HCT116 (cell line): ENCODE measurements around the gene MIER3. TPM values are rescaled to one million over a fixed set of nuclear protein-coding genes. Genes with fewer than 3 reads are reported as not detected.

Experiments used
- ATAC-seq: fragments of 200-7000 bp; cut with Tn5 transposase; 2 replicates; pipeline ENCODE4 v1.9.1; 2020; ENCODE audit warnings: mild to moderate bottlenecking, moderate library complexity
- BruUV-seq: library from RNA; stranded (reverse); fragments of 400-500 nt; replicated peaks from 2 replicates; lab custom pipeline; 2021; lab: Mats Ljungman, UMichigan
- CTCF ChIA-PET: fragments of 300-600 bp; sonication (Branson Sonifier 250); formaldehyde crosslinking; loops from one replicate; lab custom pipeline; 2021; ENCODE audit warnings: antibody characterized with exemption; lab: Charles Lee
- POLR2A ChIA-PET: fragments of 300-600, 350-600 bp; sonication (Branson Sonifier 250); formaldehyde crosslinking; loops from one replicate; lab custom pipeline; 2021; ENCODE audit warnings: antibody characterized with exemption; lab: Charles Lee
- RAD21 ChIA-PET, 2 experiments: fragments of 300-600 bp; sonication (Branson Sonifier 250); formaldehyde crosslinking; loops; one replicate each; lab custom pipeline; 2023; ENCODE audit warnings: low total read pairs in 2 of 2; ENCODE audit not compliant: uncharacterized antibody in 2 of 2, unreplicated experiment in 2 of 2, low non-redundant PET in 1 of 2; lab: Charles Lee
- DNase-seq: peaks from one replicate; pipeline ENCODE4 v3.0.0-alpha.2; 2010; ENCODE audit warnings: low read depth, low spot score
- H2AFZ ChIP-seq: fragments of 200-600 bp; shearing (Covaris generic), sonication (generic); 2 replicates; pipeline ENCODE4 v1.6.1; 2017; ENCODE audit warnings: low read depth, mixed run types, mixed read lengths, antibody characterized with exemption, low read length; ENCODE audit not compliant: poor library complexity, severe bottlenecking
- H3K27ac ChIP-seq: 2 replicates; pipeline ENCODE4 v1.5.1; 2012; ENCODE audit warnings: low read depth, low read length
- H3K27me3 ChIP-seq: fragments of 200-600 bp; sonication (generic); 2 replicates; pipeline ENCODE4 v1.6.1; 2016; ENCODE audit warnings: mixed run types, low read length, mixed read lengths; ENCODE audit not compliant: insufficient read depth
- H3K36me3 ChIP-seq, 2 experiments: fragments of 200-500 bp in 1 of 2; fragments of 200-600 bp in 1 of 2; sonication (Bioruptor generic) in 1 of 2; sonication (generic) in 1 of 2; 2 replicates each; pipeline versions ENCODE4 v1.5.1 to v1.6.1; 2014 to 2016; ENCODE audit warnings: low read length in 2 of 2, inconsistent platforms in 1 of 2, mixed read lengths in 1 of 2, mixed run types in 1 of 2; ENCODE audit not compliant: insufficient read depth in 2 of 2, control insufficient read depth in 1 of 2
- H3K4me1 ChIP-seq, 2 experiments: fragments of 200-600 bp in 1 of 2; sonication (generic) in 1 of 2; 2 replicates each; pipeline versions ENCODE4 v1.5.1 to v1.6.1; 2012 to 2017; ENCODE audit warnings: low read length in 2 of 2, inconsistent platforms in 1 of 2, mild to moderate bottlenecking in 1 of 2, mixed read lengths in 1 of 2, mixed run types in 1 of 2, moderate library complexity in 1 of 2; ENCODE audit not compliant: insufficient read depth in 2 of 2, control insufficient read depth in 1 of 2
- H3K4me2 ChIP-seq: fragments of 200-600 bp; sonication (generic); 2 replicates; pipeline ENCODE4 v1.6.1; 2017; ENCODE audit warnings: mixed run types, low read length, mixed read lengths
- H3K4me3 ChIP-seq, 2 experiments: fragments of 200-600 bp in 1 of 2; sonication (generic) in 1 of 2; replicated peaks in 1 of 2; 2 replicates each; pipeline ENCODE4 v1.5.1; 2011 to 2016; ENCODE audit warnings: low read length in 2 of 2, control low read depth in 1 of 2, low read depth in 1 of 2, mild to moderate bottlenecking in 1 of 2, mixed read lengths in 1 of 2, mixed run types in 1 of 2
- H3K79me2 ChIP-seq: fragments of 200-600 bp; sonication (generic); 2 replicates; pipeline ENCODE4 v1.6.1; 2017; ENCODE audit warnings: mild to moderate bottlenecking, mixed run types, low read length, moderate library complexity, mixed read lengths; ENCODE audit not compliant: insufficient read depth
- H3K9ac ChIP-seq: fragments of 200-600 bp; sonication (generic); 2 replicates; pipeline ENCODE4 v1.6.1; 2016; ENCODE audit warnings: low read length, mixed read lengths
- H3K9me2 ChIP-seq: fragments of 200-600 bp; sonication (generic), shearing (Covaris generic); 2 replicates; pipeline ENCODE4 v1.6.1; 2017; ENCODE audit warnings: mixed run types, mild to moderate bottlenecking, moderate library complexity; ENCODE audit not compliant: insufficient read depth
- H3K9me3 ChIP-seq, 2 experiments: fragments of 200-500 bp in 1 of 2; fragments of 200-600 bp in 1 of 2; sonication (Bioruptor generic) in 1 of 2; sonication (generic) in 1 of 2; 2 replicates each; pipeline ENCODE4 v1.6.1; 2014 to 2017; ENCODE audit warnings: low read length in 2 of 2, mixed read lengths in 2 of 2, inconsistent platforms in 1 of 2, low read depth in 1 of 2, mild to moderate bottlenecking in 1 of 2, mixed run types in 1 of 2, moderate library complexity in 1 of 2; ENCODE audit not compliant: control insufficient read depth in 1 of 2, insufficient read depth in 1 of 2
- H4K20me1 ChIP-seq: fragments of 200-600 bp; sonication (generic), shearing (Covaris generic); 2 replicates; pipeline ENCODE4 v1.6.1; 2017; ENCODE audit warnings: mixed run types, mild to moderate bottlenecking, moderate library complexity; ENCODE audit not compliant: insufficient read depth
- CBX3 ChIP-seq: IDR thresholded peaks from 2 replicates; pipeline ENCODE4 v1.6.1; 2012; ENCODE audit warnings: low read depth
- CTCF ChIP-seq, 3 experiments: fragments of 200-600 bp in 1 of 3; sonication (generic) in 1 of 3; IDR thresholded peaks in 2 of 3; conservative IDR thresholded peaks in 1 of 3; 2 replicates each; pipeline ENCODE4 v1.5.1; 2012 to 2017; ENCODE audit warnings: low read depth in 2 of 3, low read length in 2 of 3, antibody characterized with exemption in 1 of 3, borderline replicate concordance in 1 of 3, control low read depth in 1 of 3, mild to moderate bottlenecking in 1 of 3, mixed read lengths in 1 of 3, mixed run types in 1 of 3, moderate library complexity in 1 of 3; ENCODE audit not compliant: insufficient read depth in 1 of 3
- ELF1 ChIP-seq: IDR thresholded peaks from 2 replicates; pipeline ENCODE4 v1.6.1; 2012; ENCODE audit warnings: low read depth, borderline replicate concordance
- EZH2 ChIP-seq: fragments of 200-600 bp; sonication (generic); IDR thresholded peaks from 2 replicates; pipeline ENCODE4 v1.6.1; 2017; ENCODE audit warnings: antibody characterized with exemption, mixed run types
- JUND ChIP-seq: IDR thresholded peaks from 2 replicates; pipeline ENCODE4 v1.6.1; 2012
- POLR2AphosphoS5 ChIP-seq: IDR thresholded peaks from 2 replicates; pipeline ENCODE4 v1.6.1; 2011; ENCODE audit warnings: mild to moderate bottlenecking, low read depth, low read length, moderate library complexity
- RAD21 ChIP-seq: IDR thresholded peaks from 2 replicates; pipeline ENCODE4 v1.6.1; 2012; ENCODE audit warnings: low read depth, mild to moderate bottlenecking
- SIN3A ChIP-seq: IDR thresholded peaks from 2 replicates; pipeline ENCODE4 v1.6.1; 2012; ENCODE audit warnings: low read depth
- SP1 ChIP-seq: IDR thresholded peaks from 2 replicates; pipeline ENCODE4 v1.6.1; 2012; ENCODE audit warnings: low read depth
- TCF7L2 ChIP-seq: IDR thresholded peaks from 2 replicates; pipeline ENCODE4 v1.7.0; 2011; ENCODE audit warnings: borderline replicate concordance, inconsistent platforms; ENCODE audit not compliant: insufficient read depth, insufficient read length; ENCODE audit errors: extremely low read depth
- YY1 ChIP-seq: IDR thresholded peaks from 2 replicates; pipeline ENCODE4 v1.6.1; 2011; ENCODE audit warnings: low read length, low read depth, moderate library complexity, mild to moderate bottlenecking; ENCODE audit not compliant: insufficient replicate concordance; ENCODE audit errors: extremely low read depth
- intact Hi-C: fragments of 100-400 bp; cut with micrococcal nuclease; formaldehyde crosslinking; loops from 2 replicates; pipeline ENCODE4 v1.10.0; 2022
- total RNA-seq: library from RNA; stranded (reverse); gene quantifications from one replicate; pipeline ENCODE4 v1.2.1, GENCODE V29; 2021; ENCODE audit not compliant: unreplicated experiment

The MIER3 gene
- total RNA-seq, 1 experiment from 2014 or later, result 21.9 TPM

GRCh38 chr5:56910210-56910965 lies 41.5 kb downstream of the MIER3 start:
- Histone ChIP-seq H3K27ac (peak overlapping the region; percentile 64), H3K36me3 (no peaks in the 10 kb centered on the region), H3K79me2 (no peaks in the 10 kb centered on the region), H3K9me2 (no peaks in the 10 kb centered on the region), H3K4me1 (peaks cover 2 to 25% of the 10 kb centered on the region in 2 experiments; a peak in 3 of 4 replicates), H3K9me3 (no peaks in the 10 kb centered on the region), H3K27me3 (no peaks in the 10 kb centered on the region), H3K4me3 (peak overlapping the region; percentile 64), H3K4me2 (peak overlapping the region; percentile 85), H2AFZ (peak overlapping the region; percentile 14), H3K9ac (peak overlapping the region; percentile 79), H4K20me1 (no peaks in the 10 kb centered on the region)
- ChIA-PET RAD21 (interaction anchor here (0.7 to 2.6 kb wide), 2 partner anchors 227 to 285 kb away, joined by 3 to 14 read pairs; no protein-coding TSS in a partner anchor), POLR2A (interaction anchor here (1.0 to 1.2 kb wide), 3 partner anchors 9 to 228 kb away, joined by 3 to 17 read pairs (median 3); no protein-coding TSS in a partner anchor), CTCF (interaction anchor here (0.9 to 2.0 kb wide), 4 partner anchors 12 to 974 kb away, joined by 3 to 15 read pairs (median 3); no protein-coding TSS in a partner anchor)
- ATAC-seq, result peak; percentile 18
- intact Hi-C loops, result no loop called here
- no peak for TF ChIP-seq POLR2AphosphoS5
- TF ChIP-seq TCF7L2, result peak; percentile 47
- BruUV-seq, result TSS peak; percentile 81
- no peak for DNase-seq

GRCh38 chr5:56909294-56910209 lies 42.4 kb downstream of the MIER3 start, which contains the start of gene SETD9:
Gene SETD9, plus strand, starts transcription at chr5:56909596. Its CDS starts 50 bp downstream, at chr5:56909646.
- Histone ChIP-seq H3K79me2 (no peaks in the 10 kb centered on the region), H3K4me1 (peaks cover 2 to 25% of the 10 kb centered on the region in 2 experiments; a peak in 3 of 4 replicates), H3K27me3 (no peaks in the 10 kb centered on the region), H3K27ac (peak within 1 kb of the TSS; percentile 77), H3K9ac (peak within 1 kb of the TSS; percentile 79), H3K4me3 (peak within 1 kb of the TSS; percentile 64), H3K36me3 (no peaks in the 10 kb centered on the region), H3K9me2 (no peaks in the 10 kb centered on the region), H3K9me3 (no peaks in the 10 kb centered on the region; a peak in 1 of 4 replicates), H4K20me1 (no peaks in the 10 kb centered on the region), H3K4me2 (peak within 1 kb of the TSS; percentile 85), H2AFZ (peak within 1 kb of the TSS; percentile 27)
- ATAC-seq (peak; percentile 91), DNase-seq (peak; percentile 88)
- ChIA-PET POLR2A (interaction anchor here (1.0 to 1.2 kb wide), 3 partner anchors 10 to 229 kb away, joined by 3 to 17 read pairs (median 3); no protein-coding TSS in a partner anchor), RAD21 (interaction anchor here (0.7 to 2.6 kb wide), 2 partner anchors 228 to 286 kb away, joined by 3 to 14 read pairs; no protein-coding TSS in a partner anchor), CTCF (interaction anchor here (0.9 to 2.0 kb wide), 4 partner anchors 11 to 973 kb away, joined by 3 to 15 read pairs (median 3); no protein-coding TSS in a partner anchor)
- intact Hi-C loops, result loop anchor here (1.0 kb wide), 1 partner anchor 266 kb away; no protein-coding TSS in a partner anchor
- no TSS peak for BruUV-seq
- TF ChIP-seq SIN3A, result peak; percentile 66
- TF ChIP-seq SP1, result peak; percentile 27; the same call in 1 of the 2 replicates
- 0 out of 2 replicates have a peak, but pooled peaks have one; percentile 12 for TF ChIP-seq CBX3
- no peak for TF ChIP-seq EZH2
- no peak for TF ChIP-seq TCF7L2
- no peak for TF ChIP-seq CTCF (IDR thresholded peaks at IDR 0.05 in 2 of 3, conservative IDR thresholded peaks at IDR 0.05 in 1 of 3; ENCODE audit: borderline replicate concordance in 1 of 3, insufficient read depth in 1 of 3, low read depth in 2 of 3, low read length in 2 of 3)
- no peak for TF ChIP-seq RAD21
- TF ChIP-seq ELF1, result no peak
- TF ChIP-seq YY1, result peak; percentile 3
- no peak for TF ChIP-seq JUND
